ENCODE data around the gene LGALS16.
"Not testable (repeated sequence)": the region's sequence is repeated elsewhere in the genome, so short reads cannot be mapped to it uniquely, and the experiment has no call there.

The LGALS16 gene

GRCh38 chr19:39677961-39678889, 22.5 kb downstream of the LGALS16 start:
- FAIRE-seq, result no peak

GRCh38 chr19:39679056-39679790, 23.5 kb downstream of the LGALS16 start:
- no peak for FAIRE-seq

DNA sequence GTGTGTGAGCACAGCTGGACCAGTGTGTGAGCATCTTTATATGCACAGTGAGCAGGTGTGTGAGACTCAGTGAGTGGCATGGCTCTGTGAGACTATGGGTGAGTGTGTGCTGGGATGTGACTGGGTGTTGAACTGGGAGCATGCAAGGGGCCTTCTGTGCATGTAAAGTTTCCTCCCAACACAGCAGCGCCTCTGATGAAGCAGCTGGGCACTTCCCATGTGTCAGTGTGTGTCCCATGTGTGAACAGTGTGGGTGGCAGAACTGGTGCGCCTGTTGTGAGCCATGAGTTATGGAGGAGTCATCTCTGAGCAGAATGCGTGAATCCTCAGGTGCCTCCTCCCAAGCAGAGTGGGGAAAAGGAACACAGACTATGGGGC, 24.1 kb downstream of the LGALS16 start:
- no peak for FAIRE-seq

- no peak for FAIRE-seq
Observed at GRCh38 chr19:39680593-39680992, 24.9 kb downstream of the LGALS16 start.

DNA sequence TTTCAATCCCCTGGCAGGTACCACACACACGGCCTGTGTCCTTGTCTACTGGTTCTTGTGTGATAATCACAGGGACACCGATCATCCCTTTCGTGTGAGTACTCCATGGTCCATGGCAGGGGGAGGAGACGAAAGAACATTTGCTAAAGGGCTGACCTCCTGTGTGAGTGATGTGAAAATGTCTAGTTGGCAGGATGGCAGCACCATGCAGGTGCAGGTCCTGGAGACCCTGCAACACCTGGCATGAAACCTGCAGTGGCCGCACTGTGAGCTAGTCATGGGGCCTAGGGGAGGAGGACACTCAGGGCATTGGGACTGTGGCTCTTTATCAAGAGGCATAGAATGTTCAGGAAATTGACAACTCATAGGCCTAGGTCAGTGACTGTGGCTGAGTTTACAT, 25.7 kb downstream of the LGALS16 start:
- FAIRE-seq, result no peak

DNA sequence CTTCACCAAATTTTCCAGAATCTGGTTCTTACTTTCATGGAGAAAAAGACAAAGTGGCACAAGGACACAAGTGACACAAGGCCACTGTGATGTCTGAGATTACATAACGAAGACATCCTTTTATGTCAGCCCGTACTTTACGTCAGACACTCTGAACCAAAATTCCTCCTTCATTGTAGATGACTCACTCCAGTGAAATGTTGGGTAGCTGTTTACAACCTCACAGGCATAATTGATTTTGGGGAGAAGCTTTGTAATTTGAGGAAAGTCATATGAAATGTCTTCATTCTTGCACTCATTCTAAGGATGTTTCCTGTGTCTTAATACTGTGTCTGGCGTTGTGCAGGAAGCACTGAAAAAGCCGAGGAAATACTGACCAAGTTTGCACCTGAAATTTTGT, 28.6 kb downstream of the LGALS16 start:
- FAIRE-seq, result no peak

- no peak for FAIRE-seq
Observed at GRCh38 chr19:39686739-39687138, 31.0 kb downstream of the LGALS16 start.

- not testable (repeated sequence) for FAIRE-seq
Observed at GRCh38 chr19:39688637-39689036, 32.9 kb downstream of the LGALS16 start.

DNA sequence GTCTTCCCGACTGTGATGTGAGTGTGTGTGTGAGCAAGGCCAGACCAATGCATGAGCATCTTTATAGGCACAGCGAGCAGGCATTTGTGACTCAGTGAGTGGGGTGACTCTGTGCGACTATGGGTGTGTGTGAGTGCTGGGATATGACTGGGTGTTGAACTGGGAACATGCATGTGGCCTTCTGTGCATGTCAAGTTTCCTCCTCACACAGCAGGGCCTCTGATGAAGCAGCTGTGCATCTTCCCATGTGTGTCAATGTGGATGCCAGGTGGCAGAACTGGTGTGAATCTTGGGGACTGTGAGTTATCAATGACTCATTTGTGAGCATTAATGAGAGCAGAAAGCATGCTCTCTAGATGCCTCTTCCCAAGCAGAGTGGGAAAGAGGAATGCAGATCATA, 36.5 kb downstream of the LGALS16 start:
- FAIRE-seq, result no peak

DNA sequence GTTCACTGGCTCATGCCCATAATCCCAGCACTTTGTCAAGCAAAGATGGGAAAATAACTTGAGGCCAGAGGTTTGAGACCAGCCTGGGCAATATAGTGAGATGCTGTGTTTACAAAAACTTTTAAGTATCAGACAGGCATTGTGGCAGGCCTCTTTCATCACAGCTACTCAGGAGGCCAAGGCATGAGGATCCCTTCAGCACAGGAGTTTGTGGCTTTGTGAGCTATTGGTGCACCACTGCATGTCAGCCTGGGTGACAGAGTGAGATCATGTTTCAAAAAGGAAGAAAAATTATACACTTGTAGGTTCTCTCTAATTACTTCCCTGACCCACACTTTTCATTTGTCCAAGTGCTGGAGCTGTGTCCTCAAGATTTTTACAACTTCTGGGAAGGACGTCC, 37.1 kb downstream of the LGALS16 start:
- FAIRE-seq, result no peak

- no peak for FAIRE-seq
Observed at GRCh38 chr19:39695759-39696158, 40.0 kb downstream of the LGALS16 start.

GRCh38 chr19:39696387-39696786, 40.7 kb downstream of the LGALS16 start:
- FAIRE-seq, result no peak

- FAIRE-seq, result no peak
Observed at GRCh38 chr19:39698535-39698934, 42.8 kb downstream of the LGALS16 start.

GRCh38 chr19:39701291-39701690, 45.6 kb downstream of the LGALS16 start:
- no peak for FAIRE-seq

GRCh38 chr19:39704181-39705044, 48.7 kb downstream of the LGALS16 start, which contains the start of gene LGALS14:
Gene LGALS14 (plus strand): TSS chr19:39704481. CDS start chr19:39704529, 48 bp downstream.
- no peak for FAIRE-seq

GRCh38 chr19:39705578-39706188, 50.0 kb downstream of the LGALS16 start:
- FAIRE-seq, result no peak

DNA sequence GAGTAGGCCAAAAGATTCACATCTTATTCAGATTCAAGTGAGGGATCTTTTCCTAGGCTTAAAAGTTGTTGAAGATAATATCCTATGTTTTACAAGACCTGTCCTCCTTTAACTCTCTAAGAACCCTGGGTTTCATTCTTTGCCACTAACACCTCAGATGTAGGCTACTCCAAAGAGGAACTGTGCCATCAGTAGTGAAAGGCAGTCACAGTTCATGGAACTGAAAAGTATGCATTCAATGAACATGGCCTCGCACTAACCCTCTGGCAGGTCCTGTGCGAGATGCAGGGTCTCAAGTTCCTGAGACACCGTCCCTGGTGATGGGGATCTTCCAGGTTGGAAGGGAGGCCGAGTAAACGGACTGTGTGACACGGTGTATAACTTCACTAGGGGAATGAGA, 52.9 kb downstream of the LGALS16 start:
- no peak for FAIRE-seq

- FAIRE-seq, result no peak
Observed at GRCh38 chr19:39709026-39709872, 53.5 kb downstream of the LGALS16 start.
